ENCODE data around the gene PPP1R9B. TPM values are rescaled to one million over a fixed set of nuclear protein-coding genes. Genes with fewer than 3 reads are reported as not detected.

The PPP1R9B gene
- total RNA-seq, 3 donors from 2014 or later, result 21.8 to 24.9 (median 22.7) TPM

GRCh38 chr17:50105811-50106210 is 44.7 kb downstream of the PPP1R9B start:
- Histone ChIP-seq H3K4me1 (no peaks in the 10 kb centered on the region), H3K27me3 (no peaks in the 10 kb centered on the region), H3K4me3 (no peak overlapping the region), H3K36me3 (no peaks in the 10 kb centered on the region), H3K9me3 (no peaks in the 10 kb centered on the region), H3K27ac (no peak overlapping the region)
- DNase-seq (ENCODE audit: low spot score in 2 of 2), result no peak
- intact Hi-C loops (cut with DNase I; ENCODE audit: low total_unique reads), result no loop called here
- TF ChIP-seq POLR2AphosphoS5 (IDR thresholded peaks at IDR 0.05), result no peak
- no peak for TF ChIP-seq POLR2A (IDR thresholded peaks at IDR 0.05)
- TF ChIP-seq CTCF (IDR thresholded peaks at IDR 0.05), result no peak

GRCh38 chr17:50103941-50104340 is 46.5 kb downstream of the PPP1R9B start:
- no peak overlapping the region for H3K27ac ChIP-seq
- H3K9me3 ChIP-seq, result no peaks in the 10 kb centered on the region
- intact Hi-C loops (cut with DNase I; ENCODE audit: low total_unique reads), result no loop called here
- TF ChIP-seq POLR2A (IDR thresholded peaks at IDR 0.05), result no peak
- no peaks in the 10 kb centered on the region for H3K36me3 ChIP-seq
- no peaks in the 10 kb centered on the region for H3K4me1 ChIP-seq
- H3K27me3 ChIP-seq, result no peaks in the 10 kb centered on the region
- no peak overlapping the region for H3K4me3 ChIP-seq
- no peak for DNase-seq (ENCODE audit: low spot score in 2 of 2)

GRCh38 chr17:50103252-50103651 is 47.2 kb downstream of the PPP1R9B start:
- Histone ChIP-seq H3K27ac (no peak overlapping the region), H3K27me3 (no peaks in the 10 kb centered on the region), H3K4me3 (no peak overlapping the region), H3K9me3 (no peaks in the 10 kb centered on the region), H3K4me1 (no peaks in the 10 kb centered on the region), H3K36me3 (no peaks in the 10 kb centered on the region)
- TF ChIP-seq CTCF (IDR thresholded peaks at IDR 0.05) (no peak), POLR2A (IDR thresholded peaks at IDR 0.05) (no peak), POLR2AphosphoS5 (IDR thresholded peaks at IDR 0.05) (no peak)
- intact Hi-C loops (cut with DNase I; ENCODE audit: low total_unique reads), result no loop called here
- DNase-seq (ENCODE audit: low spot score in 2 of 2), result no peak

GRCh38 chr17:50102164-50102991 is 48.1 kb downstream of the PPP1R9B start:
- TF ChIP-seq POLR2AphosphoS5 (IDR thresholded peaks at IDR 0.05), result no peak
- Histone ChIP-seq H3K27me3 (no peaks in the 10 kb centered on the region), H3K36me3 (no peaks in the 10 kb centered on the region), H3K4me1 (no peaks in the 10 kb centered on the region), H3K27ac (peak overlapping the region in 1 of 2 donors; percentile 59), H3K4me3 (no peak overlapping the region), H3K9me3 (no peaks in the 10 kb centered on the region)
- intact Hi-C loops (cut with DNase I; ENCODE audit: low total_unique reads), result no loop called here
- no peak for DNase-seq (ENCODE audit: low spot score in 2 of 2)

GRCh38 chr17:50101346-50102163 is 48.9 kb downstream of the PPP1R9B start:
- H3K9me3 ChIP-seq, result no peaks in the 10 kb centered on the region
- TF ChIP-seq CTCF (IDR thresholded peaks at IDR 0.05) (no peak), POLR2A (IDR thresholded peaks at IDR 0.05) (no peak), POLR2AphosphoS5 (IDR thresholded peaks at IDR 0.05) (no peak)
- intact Hi-C loops (cut with DNase I; ENCODE audit: low total_unique reads), result no loop called here
- H3K36me3 ChIP-seq, result no peaks in the 10 kb centered on the region
- H3K4me3 ChIP-seq, result peak overlapping the region in 1 of 3 donors; percentile 9
- peaks cover 0 to 2% of the 10 kb centered on the region in 2 donors for H3K4me1 ChIP-seq
- H3K27ac ChIP-seq, result peak overlapping the region in 1 of 2 donors; percentile 59
- H3K27me3 ChIP-seq, result no peaks in the 10 kb centered on the region
- DNase-seq (ENCODE audit: low spot score in 2 of 2), result no peak

- no peaks in the 10 kb centered on the region for H3K9me3 ChIP-seq
- intact Hi-C loops (cut with DNase I; ENCODE audit: low total_unique reads), result no loop called here
- H3K4me3 ChIP-seq, result peak overlapping the region in 1 of 3 donors; percentile 9
- no peaks in the 10 kb centered on the region for H3K27me3 ChIP-seq
- no peak for DNase-seq (ENCODE audit: low spot score in 2 of 2)
- no peak for TF ChIP-seq CTCF (IDR thresholded peaks at IDR 0.05)
- no peak for TF ChIP-seq POLR2AphosphoS5 (IDR thresholded peaks at IDR 0.05)
- no peak for TF ChIP-seq POLR2A (IDR thresholded peaks at IDR 0.05)
- peaks cover 0 to 8% of the 10 kb centered on the region in 2 donors for H3K4me1 ChIP-seq
- peak overlapping the region in 1 of 2 donors; percentile 59 for H3K27ac ChIP-seq
- H3K36me3 ChIP-seq, result no peaks in the 10 kb centered on the region
These were observed 49.5 kb downstream of the PPP1R9B start for GRCh38 chr17:50100921-50101345.

Data from breast epithelium (tissue), 4 donors.